Peyer's patch (tissue), 4 donors: ENCODE measurements around the gene PRB3.

Experiments used
- CTCF ChIP-seq, 6 experiments: fragments of 450-650 bp in 4 of 6; fragments of 200-600 bp in 2 of 6; sonication (generic) in 1 of 6; IDR thresholded peaks; one replicate each; pipeline ENCODE4 v1.5.1; 2017 to 2019; ENCODE audit warnings: antibody characterized with exemption in 6 of 6, mild to moderate bottlenecking in 3 of 6, moderate library complexity in 1 of 6
- POLR2A ChIP-seq, 2 donors: fragments of 450-650 bp; IDR thresholded peaks; one replicate each; pipeline ENCODE4 v1.5.1; 2017; ENCODE audit warnings: antibody characterized with exemption in 2 of 2, mild to moderate bottlenecking in 2 of 2, moderate library complexity in 2 of 2

GRCh38 chr12:11240348-11240930 lies 29.1 kb downstream of the PRB3 start:
- TF ChIP-seq POLR2A (IDR thresholded peaks at IDR 0.05) (no peak), CTCF (IDR thresholded peaks at IDR 0.05) (no peak)
